Right hindlimb (tissue), 1 donor: ENCODE measurements around the gene ERAS.
"Not testable (repeated sequence)": the region's sequence is repeated elsewhere in the genome, so short reads cannot be mapped to it uniquely, and the experiment has no call there.

Experiments
- DNase-seq: peaks from one replicate; pipeline ENCODE4 v3.0.0-alpha.2; 2018

Gene ERAS

DNA sequence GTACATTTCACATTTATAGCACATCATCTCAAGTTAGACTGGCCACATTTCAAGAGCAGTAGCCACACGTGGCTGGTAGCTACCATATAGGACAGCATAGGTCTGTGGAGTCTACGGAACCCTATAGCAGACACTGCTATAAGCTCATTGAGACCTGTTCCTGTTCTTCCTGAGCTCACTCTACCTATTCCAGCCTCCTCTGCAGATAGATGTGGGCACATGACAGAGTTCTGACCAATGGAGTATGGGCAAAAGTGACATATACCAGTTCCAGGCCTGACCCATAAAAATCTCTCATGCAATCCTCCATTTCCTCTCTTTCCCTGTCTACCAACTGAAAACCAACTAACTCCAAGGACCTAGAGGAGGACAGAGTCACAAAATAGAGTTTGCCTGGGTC is 28.0 kb upstream of the ERAS start:
- no peak for DNase-seq

DNA sequence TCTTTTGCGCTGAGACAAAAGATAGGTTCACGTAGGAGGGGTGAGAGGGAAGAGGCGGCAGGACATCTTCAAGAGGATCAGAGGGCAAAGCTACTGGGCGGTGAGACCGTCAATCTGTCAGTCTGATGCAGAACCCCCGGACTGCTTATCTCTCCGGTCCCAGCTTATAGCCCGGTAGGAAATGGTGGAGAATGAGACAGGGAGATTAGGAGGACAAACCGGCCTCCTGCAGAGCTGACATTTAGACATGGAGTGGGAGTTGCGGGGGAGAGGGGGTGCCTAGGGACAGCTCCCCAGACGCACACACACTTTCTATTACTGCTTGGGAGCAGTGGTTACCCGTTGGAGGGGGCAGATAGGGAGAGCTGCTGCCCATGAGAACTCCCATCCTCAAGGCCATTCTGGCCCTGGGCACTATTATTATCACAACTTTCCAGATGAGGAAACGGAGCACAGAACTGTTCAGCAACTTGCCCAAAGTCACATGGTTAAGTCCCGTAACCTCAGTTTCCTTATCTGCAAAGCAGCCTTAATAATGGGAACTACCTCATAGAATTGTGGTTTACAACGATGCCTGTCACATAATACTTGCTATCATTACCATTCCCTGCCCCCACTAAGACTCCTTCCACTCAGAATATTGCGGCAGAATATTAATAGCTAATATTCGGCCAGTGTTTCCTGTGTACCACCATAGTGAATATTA is 25.6 kb upstream of the ERAS start:
- no peak for DNase-seq

DNA sequence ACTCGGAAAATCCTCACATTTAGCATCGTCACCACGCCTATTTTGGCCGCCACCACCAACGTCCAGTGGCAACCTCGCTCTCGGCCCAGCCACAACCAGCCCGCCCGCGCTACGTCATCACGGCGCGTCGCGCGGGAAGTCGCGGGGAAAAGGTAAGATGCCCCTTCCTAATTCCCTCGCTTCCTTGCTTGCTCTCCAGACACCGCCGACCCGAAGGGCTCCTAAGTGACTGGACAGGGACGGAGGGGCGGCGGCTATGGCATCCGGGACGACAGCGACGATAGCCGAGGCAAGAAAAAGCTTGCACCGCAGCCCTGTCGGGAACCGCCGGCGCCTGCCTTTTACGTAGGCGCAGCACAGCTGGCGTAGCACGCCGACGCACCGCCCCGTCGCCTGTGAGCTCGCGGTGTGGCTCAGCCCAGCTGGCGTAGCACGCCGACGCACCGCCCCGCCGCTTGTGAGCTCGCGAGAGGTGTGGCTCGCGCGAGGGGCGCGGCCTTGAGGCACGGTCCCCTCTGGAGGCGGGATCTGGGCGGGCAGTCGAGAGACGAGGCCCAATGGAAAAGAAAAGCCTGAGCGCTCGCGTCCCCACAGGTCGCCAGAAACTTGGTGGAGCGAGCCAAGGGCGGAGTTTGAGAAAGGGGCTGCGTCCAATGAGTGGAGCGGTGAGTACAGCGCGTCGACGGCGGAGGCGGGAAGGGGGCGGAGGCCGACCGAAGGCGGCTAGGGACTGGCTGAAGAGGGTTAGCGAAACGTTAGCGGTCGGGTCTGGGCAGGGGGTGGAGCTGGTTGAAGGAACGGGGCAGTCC is 24.8 kb upstream of the ERAS start, which contains the start of gene HDAC6:
TSS of gene HDAC6 (plus strand) at position 788 of the 809 bp plus-strand sequence. CDS start 626 bp downstream, outside the sequence.
- DNase-seq = peak; percentile 98

DNA sequence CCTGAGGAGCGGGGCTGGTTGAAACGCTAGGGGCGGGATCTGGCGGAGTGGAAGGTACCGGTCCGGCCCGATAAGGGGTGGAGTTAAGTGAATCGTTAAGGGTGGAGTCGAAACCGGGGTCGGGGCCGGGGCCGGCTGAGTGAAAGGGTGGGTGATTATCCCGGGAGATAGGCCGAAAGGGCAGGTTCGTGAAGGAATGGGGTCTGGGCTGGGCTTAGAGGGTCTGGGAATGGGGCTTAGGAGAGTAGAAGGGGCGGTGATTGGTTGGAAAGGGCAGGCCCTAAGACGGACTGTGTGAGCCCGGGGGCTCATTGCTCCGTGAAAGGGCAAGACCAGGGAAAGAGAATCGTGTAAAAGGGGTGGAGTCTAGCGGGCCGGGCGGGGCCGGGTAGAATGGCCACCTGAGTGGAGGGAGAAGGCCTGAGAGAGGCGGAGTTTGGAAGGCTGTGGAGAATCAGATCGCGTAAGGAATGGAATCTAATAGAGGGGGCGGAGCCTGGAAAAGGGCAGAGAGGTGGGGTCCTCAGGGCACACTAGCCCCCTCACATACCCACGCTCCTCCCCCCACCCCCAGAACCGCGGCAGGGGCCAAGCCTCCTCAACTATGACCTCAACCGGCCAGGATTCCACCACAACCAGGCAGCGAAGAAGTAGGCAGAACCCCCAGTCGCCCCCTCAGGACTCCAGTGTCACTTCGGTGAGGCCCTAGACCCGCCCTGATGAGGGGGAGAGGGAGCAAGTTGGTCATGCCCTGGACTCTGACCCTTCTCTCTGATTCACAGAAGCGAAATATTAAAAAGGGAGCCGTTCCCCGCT is 24.0 kb upstream of the ERAS start:
- peak; percentile 89 for DNase-seq

DNA sequence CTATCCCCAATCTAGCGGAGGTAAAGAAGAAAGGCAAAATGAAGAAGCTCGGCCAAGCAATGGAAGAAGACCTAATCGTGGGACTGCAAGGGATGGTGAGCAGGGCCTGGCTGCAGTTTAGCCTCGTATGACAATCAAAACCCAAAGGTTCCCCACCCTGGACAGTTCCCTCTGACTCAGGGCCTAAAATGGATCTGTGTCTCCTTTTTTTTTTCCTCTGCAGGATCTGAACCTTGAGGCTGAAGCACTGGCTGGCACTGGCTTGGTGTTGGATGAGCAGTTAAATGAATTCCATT is 23.5 kb upstream of the ERAS start:
- no peak for DNase-seq

DNA sequence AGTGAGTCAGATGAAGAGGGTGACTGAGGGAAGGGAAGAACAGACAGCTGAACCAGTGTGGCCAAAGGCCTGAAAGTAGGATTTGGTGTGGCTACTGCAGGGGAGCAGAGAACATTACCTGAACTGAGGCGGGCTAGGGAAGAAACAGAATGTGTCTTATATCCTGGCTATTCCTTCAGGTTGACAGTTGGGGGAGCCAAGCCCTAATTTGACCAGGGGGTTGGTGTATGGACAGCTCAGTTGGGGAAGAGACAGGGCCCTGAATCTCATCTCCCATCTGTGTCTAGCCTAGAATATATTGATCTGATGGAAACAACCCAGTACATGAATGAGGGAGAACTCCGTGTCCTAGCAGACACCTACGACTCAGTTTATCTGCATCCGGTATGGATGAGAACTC is 20.2 kb upstream of the ERAS start:
- no peak for DNase-seq

DNA sequence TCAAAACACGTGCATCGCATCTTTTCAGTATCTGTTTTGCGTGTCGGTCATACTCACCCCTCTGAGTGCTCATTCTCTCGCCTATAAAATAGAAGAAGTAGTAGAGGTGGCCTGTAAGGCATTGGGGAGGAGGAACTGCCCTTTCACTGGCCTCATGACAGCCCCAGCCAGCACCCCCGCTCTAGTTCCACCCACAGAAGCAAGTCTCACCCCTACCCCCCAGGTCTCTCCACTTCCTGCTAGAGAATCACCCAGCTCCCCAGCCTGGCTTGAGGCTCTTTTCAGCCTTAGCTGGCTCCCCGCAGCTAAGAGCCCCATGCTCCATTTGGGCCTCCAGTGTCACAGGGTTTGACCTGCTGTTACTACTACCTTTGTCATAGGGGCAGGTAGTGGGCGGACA is 12.7 kb upstream of the ERAS start:
- DNase-seq = no peak

DNA sequence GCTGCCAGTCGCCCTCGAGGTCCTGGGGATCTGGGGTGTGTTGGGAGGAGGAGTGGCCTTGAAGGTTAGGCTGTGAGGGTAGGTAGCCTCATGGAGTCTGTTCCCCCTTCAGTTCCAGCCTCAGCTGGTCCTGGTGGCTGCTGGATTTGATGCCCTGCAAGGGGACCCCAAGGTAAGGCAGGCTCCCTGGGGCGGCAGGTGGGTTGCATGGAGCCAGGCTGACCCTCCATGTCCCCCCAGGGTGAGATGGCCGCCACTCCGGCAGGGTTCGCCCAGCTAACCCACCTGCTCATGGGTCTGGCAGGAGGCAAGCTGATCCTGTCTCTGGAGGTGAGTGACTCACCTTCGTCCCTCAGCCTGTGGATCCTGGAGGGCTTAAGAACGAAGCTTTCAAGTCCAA is 11.6 kb upstream of the ERAS start:
- no peak for DNase-seq

DNA sequence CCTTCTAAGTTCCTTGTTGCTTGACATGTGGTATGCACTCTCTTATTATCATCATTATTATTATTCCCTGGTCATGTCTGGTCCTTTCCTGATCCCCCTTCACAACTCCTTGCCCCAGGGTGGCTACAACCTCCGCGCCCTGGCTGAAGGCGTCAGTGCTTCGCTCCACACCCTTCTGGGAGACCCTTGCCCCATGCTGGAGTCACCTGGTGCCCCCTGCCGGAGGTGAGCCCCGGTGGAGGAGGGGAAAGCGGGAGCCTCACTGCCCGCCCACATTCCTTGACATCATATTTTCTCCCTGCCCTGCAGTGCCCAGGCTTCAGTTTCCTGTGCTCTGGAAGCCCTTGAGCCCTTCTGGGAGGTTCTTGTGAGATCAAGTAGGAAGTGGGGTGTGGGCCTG is 11.0 kb upstream of the ERAS start:
- no peak for DNase-seq

DNA sequence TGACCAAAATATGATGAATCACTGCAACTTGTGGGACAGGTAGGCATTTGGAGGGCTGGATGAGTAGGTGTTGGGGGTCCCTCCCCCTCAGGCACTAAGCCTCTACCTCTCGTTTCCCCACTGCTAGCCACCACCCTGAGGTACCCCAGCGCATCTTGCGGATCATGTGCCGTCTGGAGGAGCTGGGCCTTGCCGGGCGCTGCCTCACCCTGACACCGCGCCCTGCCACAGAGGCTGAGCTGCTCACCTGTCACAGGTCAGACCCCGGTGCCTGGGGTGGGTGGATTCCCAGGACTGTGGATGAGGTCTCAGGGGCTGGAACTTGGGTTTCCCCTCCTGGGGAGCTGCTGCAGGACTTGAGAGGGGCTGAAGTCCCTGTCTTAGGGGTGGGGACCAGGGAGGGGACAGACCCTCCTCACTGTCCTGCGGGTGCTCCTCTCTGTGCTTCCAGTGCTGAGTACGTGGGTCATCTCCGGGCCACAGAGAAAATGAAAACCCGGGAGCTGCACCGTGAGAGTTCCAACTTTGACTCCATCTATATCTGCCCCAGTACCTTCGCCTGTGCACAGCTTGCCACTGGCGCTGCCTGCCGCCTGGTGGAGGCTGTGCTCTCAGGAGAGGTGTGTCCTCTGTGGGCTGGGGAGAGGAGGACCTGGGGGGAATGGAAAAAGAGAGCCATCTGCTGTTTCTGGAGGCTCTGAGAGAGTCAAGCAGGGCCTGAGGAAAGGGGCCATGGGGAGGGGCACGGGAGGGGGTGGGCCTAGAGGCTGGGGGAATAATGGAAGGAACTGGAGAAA is 10.1 kb upstream of the ERAS start:
- no peak for DNase-seq

DNA sequence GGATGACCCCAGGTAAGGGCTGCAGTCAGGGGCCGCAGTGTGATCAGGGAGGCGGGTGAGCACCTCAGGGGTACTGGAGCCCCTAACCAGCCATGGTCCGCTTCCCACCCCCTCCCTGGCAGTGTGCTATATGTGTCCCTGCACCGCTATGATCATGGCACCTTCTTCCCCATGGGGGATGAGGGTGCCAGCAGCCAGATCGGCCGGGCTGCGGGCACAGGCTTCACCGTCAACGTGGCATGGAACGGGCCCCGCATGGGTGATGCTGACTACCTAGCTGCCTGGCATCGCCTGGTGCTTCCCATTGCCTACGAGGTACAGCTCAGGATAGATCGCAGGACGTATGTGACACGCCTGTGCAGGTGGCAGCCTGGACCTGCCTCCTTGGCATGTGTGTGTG is 8.2 kb upstream of the ERAS start:
- no peak for DNase-seq

DNA sequence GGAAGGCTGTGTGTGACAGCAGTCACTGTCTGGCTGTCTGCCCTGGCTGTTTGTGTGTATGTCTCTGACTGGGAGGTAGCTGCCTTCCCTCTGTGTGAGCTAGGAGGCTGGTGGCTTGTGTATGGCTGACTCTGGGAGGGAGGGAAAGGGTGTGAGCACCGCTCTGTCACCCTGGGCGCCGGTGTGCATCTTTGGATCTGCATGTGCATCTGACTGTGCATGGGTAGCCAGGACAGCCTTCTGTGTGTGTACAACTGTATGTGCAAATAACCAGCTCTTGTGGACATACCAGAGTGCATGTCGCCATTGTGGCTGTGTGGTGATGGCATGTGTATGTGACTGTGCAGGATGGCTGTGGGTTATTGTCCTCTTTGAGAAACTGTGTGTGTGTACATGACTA is 7.4 kb upstream of the ERAS start:
- no peak for DNase-seq

DNA sequence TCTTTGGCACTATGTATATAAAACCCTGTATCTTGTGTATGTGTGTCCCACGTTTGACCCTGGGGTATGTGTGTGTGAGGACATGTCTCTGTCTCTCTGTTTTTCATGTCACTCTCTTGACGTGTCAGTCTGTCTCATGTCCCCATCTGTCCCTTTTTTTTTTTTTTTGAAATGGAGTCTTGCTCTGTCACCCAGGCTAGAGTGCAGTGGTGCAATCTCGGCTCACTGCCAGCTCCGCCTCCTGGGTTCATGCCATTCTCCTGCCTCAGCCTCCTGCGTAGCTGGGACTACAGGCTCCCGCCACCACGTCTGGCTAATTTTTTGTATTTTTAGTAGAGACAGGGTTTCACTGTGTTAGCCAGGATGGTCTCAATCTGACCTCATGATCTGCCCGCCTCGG is 6.9 kb upstream of the ERAS start:
- DNase-seq = not testable (repeated sequence)

DNA sequence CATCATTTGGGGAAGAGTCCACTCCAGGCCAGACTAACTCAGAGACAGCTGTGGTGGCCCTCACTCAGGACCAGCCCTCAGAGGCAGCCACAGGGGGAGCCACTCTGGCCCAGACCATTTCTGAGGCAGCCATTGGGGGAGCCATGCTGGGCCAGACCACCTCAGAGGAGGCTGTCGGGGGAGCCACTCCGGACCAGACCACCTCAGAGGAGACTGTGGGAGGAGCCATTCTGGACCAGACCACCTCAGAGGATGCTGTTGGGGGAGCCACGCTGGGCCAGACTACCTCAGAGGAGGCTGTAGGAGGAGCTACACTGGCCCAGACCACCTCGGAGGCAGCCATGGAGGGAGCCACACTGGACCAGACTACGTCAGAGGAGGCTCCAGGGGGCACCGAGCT is 3.3 kb upstream of the ERAS start:
- DNase-seq = no peak

DNA sequence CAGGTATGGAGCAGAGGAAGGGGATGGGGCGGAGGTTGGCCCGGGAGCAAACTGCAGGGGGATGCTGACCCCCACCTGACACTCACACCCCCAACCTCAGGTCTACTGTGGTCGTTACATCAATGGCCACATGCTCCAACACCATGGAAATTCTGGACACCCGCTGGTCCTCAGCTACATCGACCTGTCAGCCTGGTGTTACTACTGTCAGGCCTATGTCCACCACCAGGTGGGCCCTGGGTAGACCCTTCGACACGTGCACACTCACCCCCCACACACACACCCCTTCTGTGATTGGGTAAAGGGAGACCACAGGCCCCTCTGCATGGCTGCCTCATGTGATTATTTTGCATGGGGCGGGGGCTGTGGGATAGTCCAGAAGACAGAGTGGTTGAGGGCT is 2.2 kb upstream of the ERAS start:
- DNase-seq = no peak

DNA sequence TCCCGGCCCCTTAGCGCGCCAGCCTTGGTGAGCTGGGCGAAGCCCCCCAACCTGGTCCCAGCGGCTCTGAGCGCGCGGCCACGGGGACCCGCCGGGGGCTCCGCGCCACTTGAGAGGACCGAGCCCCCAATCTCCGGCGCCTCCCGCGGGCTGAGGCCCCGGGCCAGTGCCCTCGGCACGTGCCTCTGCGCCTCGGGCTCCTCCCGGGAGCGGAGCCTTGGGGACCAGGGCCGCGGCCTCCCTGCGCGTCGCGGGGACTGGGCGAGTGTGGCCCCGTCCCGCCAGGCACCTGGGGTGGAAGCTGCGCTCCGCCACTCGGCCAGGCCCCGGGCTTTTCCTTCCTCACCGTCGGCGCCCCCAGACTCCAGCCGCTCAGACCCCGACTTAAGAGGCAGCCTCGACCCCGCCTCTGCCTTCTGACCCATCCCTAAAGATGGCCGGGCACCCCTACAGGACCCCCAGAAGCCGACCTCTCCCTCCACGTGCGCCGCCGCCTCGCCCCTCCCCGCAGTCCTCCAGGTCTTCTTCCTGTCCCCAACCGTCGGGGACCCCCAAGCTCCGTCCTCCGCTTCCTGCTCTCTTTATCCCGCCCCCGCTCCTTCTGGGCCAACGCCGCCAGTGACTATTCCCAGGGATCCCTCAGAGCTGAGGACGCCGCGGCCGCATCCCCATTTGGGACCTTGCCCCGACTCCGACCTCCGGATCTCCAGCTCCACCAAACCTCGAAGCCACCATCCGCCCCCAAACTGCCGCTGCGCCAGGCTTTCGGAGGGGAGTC is 752 bp downstream of the ERAS start:
- DNase-seq = no peak

DNA sequence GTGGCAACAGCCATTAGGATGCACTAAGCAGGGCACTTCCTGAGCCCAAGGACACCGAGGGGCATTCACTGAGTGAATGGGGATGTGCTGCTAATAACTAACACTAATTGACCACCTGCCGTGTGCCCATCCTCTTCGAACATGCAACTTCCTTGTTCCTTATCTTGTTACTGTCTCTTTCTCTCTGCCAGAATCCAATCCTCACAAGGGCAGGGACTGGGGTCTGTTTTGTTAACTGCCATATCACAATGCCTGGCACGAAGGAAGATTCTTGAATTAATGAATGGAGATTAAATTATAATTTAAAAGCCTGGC is 1.3 kb downstream of the ERAS start:
- DNase-seq = no peak

DNA sequence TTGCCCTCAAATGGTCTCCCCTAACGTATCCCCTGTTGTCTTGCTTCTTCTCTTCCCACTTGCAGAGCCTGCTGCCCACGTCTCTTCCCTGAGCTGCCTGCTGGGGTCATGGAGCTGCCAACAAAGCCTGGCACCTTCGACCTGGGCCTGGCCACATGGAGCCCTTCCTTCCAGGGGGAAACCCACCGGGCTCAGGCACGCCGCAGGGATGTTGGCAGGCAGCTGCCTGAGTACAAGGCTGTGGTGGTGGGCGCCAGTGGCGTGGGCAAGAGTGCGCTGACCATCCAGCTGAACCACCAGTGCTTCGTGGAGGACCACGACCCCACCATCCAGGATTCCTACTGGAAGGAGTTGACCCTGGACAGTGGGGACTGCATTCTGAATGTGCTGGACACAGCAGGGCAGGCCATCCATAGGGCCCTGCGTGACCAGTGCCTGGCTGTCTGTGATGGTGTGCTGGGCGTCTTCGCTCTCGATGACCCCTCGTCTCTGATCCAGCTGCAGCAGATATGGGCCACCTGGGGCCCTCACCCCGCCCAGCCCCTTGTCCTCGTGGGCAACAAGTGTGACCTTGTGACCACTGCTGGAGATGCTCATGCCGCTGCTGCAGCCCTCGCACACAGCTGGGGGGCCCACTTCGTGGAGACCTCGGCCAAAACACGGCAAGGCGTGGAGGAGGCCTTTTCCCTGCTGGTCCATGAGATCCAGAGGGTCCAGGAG is 2.9 kb downstream of the ERAS start:
- DNase-seq = no peak

DNA sequence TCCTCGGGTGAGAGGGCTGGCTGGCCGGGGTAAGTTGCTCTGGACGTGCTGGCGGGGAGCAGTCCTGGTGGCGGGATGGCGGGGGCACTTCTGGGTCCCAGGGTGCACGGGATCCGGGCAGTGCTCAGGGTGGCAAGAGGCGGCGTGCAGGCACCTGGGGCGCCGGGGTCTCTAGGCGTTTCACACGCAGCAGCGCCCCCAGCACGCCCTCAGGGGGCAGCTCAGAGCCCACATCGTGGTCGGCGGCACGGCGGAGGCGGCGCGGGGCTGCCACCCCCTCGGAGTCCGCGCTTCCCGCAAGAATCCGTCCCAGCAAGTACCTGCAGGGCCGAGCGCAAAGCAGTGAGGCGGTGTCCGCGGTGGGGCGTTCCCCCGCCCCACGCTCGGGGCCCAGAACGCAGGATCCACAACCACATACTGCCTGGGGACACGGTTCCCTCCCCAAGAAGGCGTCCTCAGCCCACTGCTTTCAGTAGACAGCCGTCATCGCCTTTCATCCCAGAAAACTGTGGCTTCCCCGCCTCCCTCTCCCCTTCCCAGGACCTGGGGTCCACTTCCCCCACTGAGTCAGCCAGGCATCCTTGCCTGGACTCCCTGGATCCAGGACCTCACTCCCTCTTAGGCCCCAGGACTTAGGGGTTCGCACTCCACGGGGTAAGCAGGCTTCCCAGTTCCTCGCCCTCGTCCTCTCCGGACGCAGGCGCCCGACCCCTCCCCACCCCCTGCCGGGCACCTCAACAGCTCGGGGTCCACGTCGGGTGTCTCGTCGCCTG is 5.0 kb downstream of the ERAS start:
- no peak for DNase-seq

DNA sequence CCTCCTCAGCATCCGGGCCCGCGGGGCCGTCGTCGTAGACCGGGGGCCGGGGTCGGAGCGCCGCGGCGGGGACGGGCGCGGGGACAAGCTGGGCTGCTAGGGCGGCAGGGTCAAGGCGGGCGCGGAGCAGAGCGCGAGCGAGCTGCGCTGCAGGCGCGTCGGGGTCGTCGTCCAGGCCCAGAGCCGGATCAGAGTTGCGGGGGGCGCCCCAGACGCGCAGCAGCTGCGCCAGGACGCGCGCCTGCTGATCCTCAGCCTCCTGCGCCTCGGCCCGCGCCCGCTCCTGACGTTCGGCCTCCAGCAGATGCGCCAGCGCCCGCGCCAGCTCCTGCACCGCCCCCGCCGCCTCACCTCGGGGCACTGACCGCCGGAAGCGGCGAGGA is 5.6 kb downstream of the ERAS start:
- no peak for DNase-seq
